Calu3 (cell line): ENCODE measurements around the gene DMBX1. TPM values are rescaled to one million over a fixed set of nuclear protein-coding genes. Genes with fewer than 3 reads are reported as not detected.

Experiments
- BruUV-seq: library from RNA; stranded (reverse); fragments of 400-500 nt; replicated peaks from 2 replicates; lab custom pipeline; 2021; lab: Mats Ljungman, UMichigan
- CTCF ChIA-PET: fragments of 300-600 bp; sonication (Branson Sonifier 250); formaldehyde crosslinking; loops from one replicate; lab custom pipeline; 2022; ENCODE audit warnings: antibody characterized with exemption; lab: Charles Lee
- DNase-seq: peaks from one replicate; pipeline ENCODE4 v3.0.0; 2022
- H3K27ac Mint-ChIP-seq: one replicate; pipeline ENCODE4 v1.8.0; 2022; ENCODE audit warnings: mixed read lengths; ENCODE audit not compliant: unreplicated experiment
- H3K27me3 Mint-ChIP-seq: one replicate; pipeline ENCODE4 v1.8.0; 2022; ENCODE audit warnings: mixed read lengths; ENCODE audit not compliant: unreplicated experiment
- H3K36me3 Mint-ChIP-seq: one replicate; pipeline ENCODE4 v1.8.0; 2022; ENCODE audit warnings: mild to moderate bottlenecking, moderate library complexity, mixed read lengths; ENCODE audit not compliant: insufficient read depth, unreplicated experiment
- H3K4me1 Mint-ChIP-seq: one replicate; pipeline ENCODE4 v1.8.0; 2022; ENCODE audit warnings: mild to moderate bottlenecking, low read depth, mixed read lengths; ENCODE audit not compliant: unreplicated experiment
- H3K4me3 Mint-ChIP-seq: one replicate; pipeline ENCODE4 v1.8.0; 2022; ENCODE audit warnings: mild to moderate bottlenecking, low read depth, moderate library complexity, mixed read lengths; ENCODE audit not compliant: unreplicated experiment
- H3K9me3 Mint-ChIP-seq: one replicate; pipeline ENCODE4 v1.8.0; 2022; ENCODE audit warnings: low read depth, mixed read lengths; ENCODE audit not compliant: unreplicated experiment
- CTCF ChIP-seq: fragments of 200-600 bp; IDR thresholded peaks from one replicate; pipeline ENCODE4 v1.8.0; 2022; ENCODE audit warnings: antibody characterized with exemption; ENCODE audit not compliant: unreplicated experiment
- intact Hi-C: fragments of 100-400 bp; cut with micrococcal nuclease; formaldehyde crosslinking; loops from one replicate; pipeline ENCODE4 v1.10.0; 2022; ENCODE audit not compliant: unreplicated experiment
- total RNA-seq: library from RNA; stranded (reverse); gene quantifications from 2 replicates; pipeline ENCODE4 v1.2.3, GENCODE V29; 2022

Gene DMBX1
- total RNA-seq, 1 experiment from 2014 or later = 2.3 TPM

GRCh38 chr1:46527474-46528296 is 38.0 kb downstream of the DMBX1 start:
- Mint-ChIP-seq H3K4me3 (no peak overlapping the region), H3K27ac (no peak overlapping the region), H3K27me3 (peaks cover 37% of the 10 kb centered on the region), H3K36me3 (peaks cover 5% of the 10 kb centered on the region), H3K9me3 (no peaks in the 10 kb centered on the region), H3K4me1 (peaks cover 55% of the 10 kb centered on the region)
- peak; percentile 90 for DNase-seq
- no TSS peak for BruUV-seq
- CTCF ChIA-PET = interaction anchor here (1.1 to 2.1 kb wide), 5 partner anchors 8 to 86 kb away, joined by 3 to 13 read pairs (median 6); no protein-coding TSS in a partner anchor
- intact Hi-C loops = loop anchor here (1.0 kb wide), 1 partner anchor 50 kb away; no protein-coding TSS in a partner anchor
- TF ChIP-seq CTCF = peak; percentile 95

GRCh38 chr1:46528297-46528955 is 38.8 kb downstream of the DMBX1 start:
- Mint-ChIP-seq H3K4me1 (peaks cover 50% of the 10 kb centered on the region), H3K9me3 (no peaks in the 10 kb centered on the region), H3K27ac (no peak overlapping the region), H3K4me3 (no peak overlapping the region), H3K36me3 (peaks cover 5% of the 10 kb centered on the region), H3K27me3 (peaks cover 40% of the 10 kb centered on the region)
- TF ChIP-seq CTCF = no peak
- BruUV-seq = no TSS peak
- DNase-seq = no peak
- intact Hi-C loops = loop anchor here (1.0 kb wide), 1 partner anchor 51 kb away; no protein-coding TSS in a partner anchor
- CTCF ChIA-PET = interaction anchor here (1.5 to 2.1 kb wide), 3 partner anchors 8 to 82 kb away, joined by 3 to 13 read pairs (median 6); no protein-coding TSS in a partner anchor

- peaks cover 50% of the 10 kb centered on the region for H3K4me1 Mint-ChIP-seq
- H3K27me3 Mint-ChIP-seq = peaks cover 47% of the 10 kb centered on the region
- TF ChIP-seq CTCF = no peak
- intact Hi-C loops = no loop called here
- H3K4me3 Mint-ChIP-seq = no peak overlapping the region
- no peak overlapping the region for H3K27ac Mint-ChIP-seq
- peaks cover 10% of the 10 kb centered on the region for H3K36me3 Mint-ChIP-seq
- DNase-seq = no peak
- BruUV-seq = no TSS peak
- CTCF ChIA-PET = interaction anchor here (0.6 to 2.1 kb wide), 9 partner anchors 9 to 498 kb away, joined by 3 to 13 read pairs (median 3); no protein-coding TSS in a partner anchor
- no peaks in the 10 kb centered on the region for H3K9me3 Mint-ChIP-seq
These were observed 39.5 kb downstream of the DMBX1 start for GRCh38 chr1:46529031-46529630.

GRCh38 chr1:46530311-46530710 is 40.7 kb downstream of the DMBX1 start:
- intact Hi-C loops = loop anchor here (5.0 kb wide), 1 partner anchor 197 kb away; no protein-coding TSS in a partner anchor
- Mint-ChIP-seq H3K36me3 (peaks cover 10% of the 10 kb centered on the region), H3K4me3 (no peak overlapping the region), H3K27ac (no peak overlapping the region), H3K4me1 (peaks cover 50% of the 10 kb centered on the region), H3K27me3 (peaks cover 57% of the 10 kb centered on the region), H3K9me3 (no peaks in the 10 kb centered on the region)
- no TSS peak for BruUV-seq
- CTCF ChIA-PET = interaction anchor here (1.1 to 1.4 kb wide), 3 partner anchors 8 to 83 kb away, joined by 3 to 5 read pairs (median 3); no protein-coding TSS in a partner anchor
- DNase-seq = no peak
- TF ChIP-seq CTCF = no peak
